Measurements from ENCODE around the gene PPP1R14C.

The PPP1R14C gene

DNA sequence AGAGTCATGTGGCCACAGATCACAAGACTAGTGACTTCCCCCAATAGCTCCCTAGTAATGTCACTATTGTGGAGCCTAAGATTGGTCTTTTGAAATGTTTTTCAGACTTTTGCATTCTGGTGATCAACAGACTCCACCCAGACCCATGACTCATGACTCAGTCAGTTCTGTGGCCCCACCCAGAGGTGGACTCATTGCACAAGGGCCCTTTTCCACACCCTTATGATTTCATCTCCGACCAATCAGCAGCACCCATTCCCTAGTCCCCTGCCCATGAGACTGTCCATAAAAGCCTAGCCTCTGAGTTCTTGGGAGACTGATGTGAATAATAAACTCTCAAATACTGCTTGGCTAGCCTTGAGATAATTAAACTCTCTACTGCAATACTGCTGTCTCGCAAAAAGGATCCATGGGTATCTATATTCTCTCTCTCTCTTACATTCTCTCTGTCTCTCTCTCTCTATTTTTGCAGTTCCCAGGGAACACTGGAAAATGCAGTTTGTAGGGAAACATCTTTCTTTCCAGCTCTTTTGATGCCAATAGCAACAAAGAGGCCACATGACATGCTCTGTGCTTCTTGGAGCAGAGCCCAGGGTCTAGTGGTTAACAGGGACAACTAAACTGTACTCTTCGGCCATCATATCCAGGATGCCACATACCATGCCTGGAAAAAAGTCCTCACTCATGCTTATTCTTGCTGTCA, 154.6 kb downstream of the PPP1R14C start:
- TF ChIP-seq, protein P1, sequence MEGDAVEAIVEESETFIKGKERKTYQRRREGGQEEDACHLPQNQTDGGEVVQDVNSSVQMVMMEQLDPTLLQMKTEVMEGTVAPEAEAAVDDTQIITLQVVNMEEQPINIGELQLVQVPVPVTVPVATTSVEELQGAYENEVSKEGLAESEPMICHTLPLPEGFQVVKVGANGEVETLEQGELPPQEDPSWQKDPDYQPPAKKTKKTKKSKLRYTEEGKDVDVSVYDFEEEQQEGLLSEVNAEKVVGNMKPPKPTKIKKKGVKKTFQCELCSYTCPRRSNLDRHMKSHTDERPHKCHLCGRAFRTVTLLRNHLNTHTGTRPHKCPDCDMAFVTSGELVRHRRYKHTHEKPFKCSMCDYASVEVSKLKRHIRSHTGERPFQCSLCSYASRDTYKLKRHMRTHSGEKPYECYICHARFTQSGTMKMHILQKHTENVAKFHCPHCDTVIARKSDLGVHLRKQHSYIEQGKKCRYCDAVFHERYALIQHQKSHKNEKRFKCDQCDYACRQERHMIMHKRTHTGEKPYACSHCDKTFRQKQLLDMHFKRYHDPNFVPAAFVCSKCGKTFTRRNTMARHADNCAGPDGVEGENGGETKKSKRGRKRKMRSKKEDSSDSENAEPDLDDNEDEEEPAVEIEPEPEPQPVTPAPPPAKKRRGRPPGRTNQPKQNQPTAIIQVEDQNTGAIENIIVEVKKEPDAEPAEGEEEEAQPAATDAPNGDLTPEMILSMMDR (IDR thresholded peaks at IDR 0.05; ENCODE audit: low read length, missing control alignments), result no peak
- peak; percentile 55 for DNase-seq (ENCODE audit: low read depth)
- H3K4me3 ChIP-seq (replicated peaks; ENCODE audit: low read depth, low read length), result no peak overlapping the region

DNA sequence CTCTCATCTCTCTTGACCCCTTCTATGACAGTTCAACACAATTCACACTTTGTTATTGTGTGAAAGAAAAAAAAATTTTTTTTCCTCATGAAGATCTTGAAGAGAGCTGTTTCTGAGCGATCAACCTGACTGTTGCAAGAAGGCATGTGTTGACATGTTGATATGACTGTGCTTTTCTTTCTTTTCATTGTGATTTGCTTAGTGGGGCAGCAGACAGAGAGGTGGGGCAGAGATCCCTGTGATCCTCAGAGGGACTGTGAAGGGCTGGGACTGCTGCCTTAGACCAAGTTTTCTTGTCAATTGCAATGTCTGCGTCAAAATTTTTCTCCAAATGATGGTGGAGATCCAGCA, 155.2 kb downstream of the PPP1R14C start:
- TF ChIP-seq, protein P1 (IDR thresholded peaks at IDR 0.05; ENCODE audit: low read length, missing control alignments), result no peak
- H3K4me3 ChIP-seq (replicated peaks; ENCODE audit: low read depth, low read length), result no peak overlapping the region
- DNase-seq (ENCODE audit: low read depth), result no peak

DNA sequence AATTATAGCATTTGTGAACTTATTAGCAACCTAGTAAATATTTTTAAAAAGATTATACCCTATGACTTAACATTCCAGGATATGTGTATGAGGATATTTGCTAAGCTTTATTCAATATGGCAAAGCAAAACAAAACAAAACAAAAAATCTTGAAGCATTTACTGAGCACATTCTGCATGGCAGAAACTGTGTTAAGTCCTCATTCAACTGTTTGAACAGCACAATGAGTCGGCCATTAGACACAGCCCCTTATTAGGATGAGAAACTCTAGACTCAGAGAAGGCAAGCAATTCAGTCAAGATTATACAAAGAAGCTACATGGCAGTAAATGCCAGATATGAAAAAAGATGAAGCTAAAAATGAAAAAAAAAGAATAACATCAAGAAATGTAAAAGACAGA, 155.8 kb downstream of the PPP1R14C start:
- no peak overlapping the region for H3K4me3 ChIP-seq (replicated peaks; ENCODE audit: low read depth, low read length)
- no peak for DNase-seq (ENCODE audit: low read depth)

More for the DNA sequence above, 155.8 kb downstream of the PPP1R14C start:
- TF ChIP-seq, protein P1 (IDR thresholded peaks at IDR 0.05; ENCODE audit: low read length, missing control alignments), result no peak

Measured in fibroblast of pulmonary artery (primary cell).